ENCODE results near the gene LSM12.

- TF ChIP-seq, protein P1, sequence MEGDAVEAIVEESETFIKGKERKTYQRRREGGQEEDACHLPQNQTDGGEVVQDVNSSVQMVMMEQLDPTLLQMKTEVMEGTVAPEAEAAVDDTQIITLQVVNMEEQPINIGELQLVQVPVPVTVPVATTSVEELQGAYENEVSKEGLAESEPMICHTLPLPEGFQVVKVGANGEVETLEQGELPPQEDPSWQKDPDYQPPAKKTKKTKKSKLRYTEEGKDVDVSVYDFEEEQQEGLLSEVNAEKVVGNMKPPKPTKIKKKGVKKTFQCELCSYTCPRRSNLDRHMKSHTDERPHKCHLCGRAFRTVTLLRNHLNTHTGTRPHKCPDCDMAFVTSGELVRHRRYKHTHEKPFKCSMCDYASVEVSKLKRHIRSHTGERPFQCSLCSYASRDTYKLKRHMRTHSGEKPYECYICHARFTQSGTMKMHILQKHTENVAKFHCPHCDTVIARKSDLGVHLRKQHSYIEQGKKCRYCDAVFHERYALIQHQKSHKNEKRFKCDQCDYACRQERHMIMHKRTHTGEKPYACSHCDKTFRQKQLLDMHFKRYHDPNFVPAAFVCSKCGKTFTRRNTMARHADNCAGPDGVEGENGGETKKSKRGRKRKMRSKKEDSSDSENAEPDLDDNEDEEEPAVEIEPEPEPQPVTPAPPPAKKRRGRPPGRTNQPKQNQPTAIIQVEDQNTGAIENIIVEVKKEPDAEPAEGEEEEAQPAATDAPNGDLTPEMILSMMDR (IDR thresholded peaks at IDR 0.05), result no peak
- TF ChIP-seq ZFX (IDR thresholded peaks at IDR 0.05; ENCODE audit: borderline replicate concordance), result no peak
Measured at GRCh38 chr17:44014133-44014436, 52.4 kb downstream of the LSM12 start.
